Measurements from ENCODE around the gene NPR2. TPM values are rescaled to one million over a fixed set of nuclear protein-coding genes. Genes with fewer than 3 reads are reported as not detected.

NPR2 gene
- total and polyA plus RNA-seq, 4 donors = 6.2 to 16.1 (median 13.5) TPM

- no peaks in the 10 kb centered on the region for H3K9me3 ChIP-seq (ENCODE audit: control insufficient read depth in 4 of 4, insufficient read depth in 3 of 4, low read length in 3 of 4)
- DNase-seq (no peak), ATAC-seq (ENCODE audit: insufficient read depth, low FRiP score) (no peak)
- no peak overlapping the region for H3K4me3 ChIP-seq
- peaks cover 0 to 11% (median 5%) of the 10 kb centered on the region in 4 donors for H3K36me3 ChIP-seq (ENCODE audit: control insufficient read depth in 4 of 4, insufficient read depth in 4 of 4, low read length in 4 of 4)
- H3K9ac ChIP-seq (ENCODE audit: insufficient read depth in 1 of 2, low read length in 2 of 2) = no peak overlapping the region
- no peak for TF ChIP-seq CTCF (IDR thresholded peaks at IDR 0.05; ENCODE audit: control extremely low read depth, extremely low read depth)
- H3K27ac ChIP-seq (ENCODE audit: low read depth in 1 of 2, low read length in 1 of 2) = no peak overlapping the region
- H3K4me1 ChIP-seq (ENCODE audit: control insufficient read depth in 5 of 5, insufficient read depth in 5 of 5, low read length in 5 of 5) = peaks cover 6 to 21% (median 16%) of the 10 kb centered on the region in 5 donors
- 93 to 94% methylated on average over 17 of the region's 17 CpGs for WGBS, 2 donors
- no peaks in the 10 kb centered on the region for H3K27me3 ChIP-seq (ENCODE audit: control insufficient read depth in 3 of 3, insufficient read depth in 3 of 3, low read length in 2 of 3)
Observed at GRCh38 chr9:35842020-35842745, 50.8 kb downstream of the NPR2 start.

GRCh38 chr9:35842795-35843194 lies 51.4 kb downstream of the NPR2 start:
- H3K27me3 ChIP-seq (ENCODE audit: control insufficient read depth in 3 of 3, insufficient read depth in 3 of 3, low read length in 2 of 3) = no peaks in the 10 kb centered on the region
- no peaks in the 10 kb centered on the region for H3K9me3 ChIP-seq (ENCODE audit: control insufficient read depth in 4 of 4, insufficient read depth in 3 of 4, low read length in 3 of 4)
- WGBS, 2 donors = 66 to 73% methylated on average over 3 of the region's 3 CpGs
- ATAC-seq (ENCODE audit: insufficient read depth, low FRiP score) (no peak), DNase-seq (no peak)
- no peak overlapping the region for H3K4me3 ChIP-seq
- no peak for TF ChIP-seq CTCF (IDR thresholded peaks at IDR 0.05; ENCODE audit: control extremely low read depth, extremely low read depth)
- H3K4me1 ChIP-seq (ENCODE audit: control insufficient read depth in 5 of 5, insufficient read depth in 5 of 5, low read length in 5 of 5) = peaks cover 6 to 21% (median 16%) of the 10 kb centered on the region in 5 donors
- no peak overlapping the region for H3K9ac ChIP-seq (ENCODE audit: insufficient read depth in 1 of 2, low read length in 2 of 2)
- H3K36me3 ChIP-seq (ENCODE audit: control insufficient read depth in 4 of 4, insufficient read depth in 4 of 4, low read length in 4 of 4) = peaks cover 0 to 14% (median 7%) of the 10 kb centered on the region in 4 donors
- no peak overlapping the region for H3K27ac ChIP-seq (ENCODE audit: low read depth in 1 of 2, low read length in 1 of 2)

DNA sequence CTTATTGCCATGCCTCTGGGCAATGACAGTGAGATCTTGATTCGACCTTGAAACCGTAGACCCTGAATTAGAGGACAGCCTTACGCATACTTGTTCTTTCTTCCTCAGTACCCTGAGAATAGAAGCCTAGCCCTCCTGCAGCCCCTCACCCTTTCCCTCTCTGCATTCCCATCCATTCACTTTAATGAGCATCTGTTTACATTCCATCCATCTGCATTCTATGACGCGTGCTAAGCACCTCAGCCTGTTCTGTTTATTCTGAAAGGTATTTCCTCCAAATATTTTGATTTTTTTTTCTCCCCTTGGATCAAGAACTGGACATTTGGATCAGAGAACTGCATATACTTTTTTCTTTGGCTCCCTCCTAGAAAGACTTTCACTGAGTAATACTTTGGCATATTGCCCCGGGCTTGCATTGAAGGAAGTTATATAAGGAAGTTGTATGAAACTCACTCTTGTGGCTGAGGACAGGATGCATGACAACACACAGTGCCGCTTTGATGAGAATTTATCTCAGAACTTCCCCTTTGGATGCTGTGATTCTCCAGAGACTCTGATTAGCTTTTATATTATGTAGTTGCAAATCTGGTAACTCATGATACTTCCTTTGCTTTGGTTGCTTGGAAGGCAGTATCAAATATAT lies 53.4 kb downstream of the NPR2 start:
- H3K9ac ChIP-seq (ENCODE audit: insufficient read depth in 1 of 2, low read length in 2 of 2) = peak overlapping the region; percentile 19 to 59
- no peaks in the 10 kb centered on the region for H3K9me3 ChIP-seq (ENCODE audit: control insufficient read depth in 4 of 4, insufficient read depth in 3 of 4, low read length in 3 of 4)
- WGBS, 2 donors = 24% methylated on average over 7 of the region's 7 CpGs
- H3K27ac ChIP-seq (ENCODE audit: low read depth in 1 of 2, low read length in 1 of 2) = peak overlapping the region in 1 of 2 donors; percentile 88
- no peaks in the 10 kb centered on the region for H3K27me3 ChIP-seq (ENCODE audit: control insufficient read depth in 3 of 3, insufficient read depth in 3 of 3, low read length in 2 of 3)
- H3K4me3 ChIP-seq = no peak overlapping the region
- no peak for TF ChIP-seq CTCF (IDR thresholded peaks at IDR 0.05; ENCODE audit: control extremely low read depth, extremely low read depth)
- ATAC-seq (ENCODE audit: insufficient read depth, low FRiP score) (peak; percentile 43), DNase-seq (peak; percentile 56 to 94 (median 93))
- H3K36me3 ChIP-seq (ENCODE audit: control insufficient read depth in 4 of 4, insufficient read depth in 4 of 4, low read length in 4 of 4) = peaks cover 0 to 22% (median 7%) of the 10 kb centered on the region in 4 donors
- H3K4me1 ChIP-seq (ENCODE audit: control insufficient read depth in 5 of 5, insufficient read depth in 5 of 5, low read length in 5 of 5) = peaks cover 6 to 21% (median 16%) of the 10 kb centered on the region in 5 donors

Data from lung (tissue), 12 donors.